H9 (cell line): ENCODE measurements around the gene RPL22. TPM values are rescaled to one million over a fixed set of nuclear protein-coding genes. Genes with fewer than 3 reads are reported as not detected.

Experiments used
- DNase-seq: peaks from one replicate; pipeline ENCODE4 v3.0.0-alpha.2; 2017
- H2AFZ ChIP-seq: one replicate; pipeline ENCODE4 v1.6.1; 2013; ENCODE audit warnings: mild to moderate bottlenecking, low read length, control low read depth, moderate library complexity
- H2AK5ac ChIP-seq: 2 replicates; pipeline ENCODE4 v1.6.1; 2013; ENCODE audit warnings: low read length, control low read depth, mixed read lengths; ENCODE audit not compliant: insufficient read length
- H2BK120ac ChIP-seq: one replicate; pipeline ENCODE4 v1.6.1; 2013; ENCODE audit warnings: low read depth, mild to moderate bottlenecking, low read length, control low read depth, inconsistent platforms; ENCODE audit not compliant: poor library complexity, severe bottlenecking
- H2BK12ac ChIP-seq: 2 replicates; pipeline ENCODE4 v1.6.1; 2013; ENCODE audit warnings: low read length, control low read depth, mixed read lengths, low read depth; ENCODE audit not compliant: insufficient read length
- H2BK15ac ChIP-seq: 2 replicates; pipeline ENCODE4 v1.6.1; 2013; ENCODE audit warnings: low read depth, low read length, control low read depth
- H2BK20ac ChIP-seq: one replicate; pipeline ENCODE4 v1.6.1; 2013; ENCODE audit warnings: low read depth, mild to moderate bottlenecking, low read length, control low read depth, inconsistent platforms; ENCODE audit not compliant: poor library complexity, severe bottlenecking
- H2BK5ac ChIP-seq: 2 replicates; pipeline ENCODE4 v1.6.1; 2013; ENCODE audit warnings: low read length, control low read depth, mixed read lengths; ENCODE audit not compliant: insufficient read length
- H3K14ac ChIP-seq: 2 replicates; pipeline ENCODE4 v1.6.1; 2013; ENCODE audit warnings: low read length, control low read depth; ENCODE audit not compliant: insufficient read depth
- H3K18ac ChIP-seq: 2 replicates; pipeline ENCODE4 v1.6.1; 2013; ENCODE audit warnings: low read depth, mild to moderate bottlenecking, mixed read lengths, low read length, control low read depth; ENCODE audit not compliant: insufficient read length
- H3K23ac ChIP-seq: 2 replicates; pipeline ENCODE4 v1.6.1; 2013; ENCODE audit warnings: low read length, control low read depth, mixed read lengths, low read depth; ENCODE audit not compliant: insufficient read length
- H3K23me2 ChIP-seq: 2 replicates; pipeline ENCODE4 v1.6.1; 2013; ENCODE audit warnings: low read depth, mild to moderate bottlenecking, mixed read lengths, low read length, control low read depth; ENCODE audit not compliant: insufficient read length, poor library complexity, severe bottlenecking
- H3K27ac ChIP-seq: 2 replicates; pipeline ENCODE4 v1.5.1; 2013; ENCODE audit warnings: low read length, control low read depth, mixed read lengths, low read depth; ENCODE audit not compliant: insufficient read length
- H3K27me3 ChIP-seq: 2 replicates; pipeline ENCODE4 v1.6.1; 2013; ENCODE audit warnings: low read length, control low read depth, inconsistent platforms; ENCODE audit not compliant: insufficient read depth
- H3K4ac ChIP-seq: 2 replicates; pipeline ENCODE4 v1.6.1; 2013; ENCODE audit warnings: low read depth, mild to moderate bottlenecking, control low read depth, inconsistent platforms, low read length, moderate library complexity
- H3K4me1 ChIP-seq: 2 replicates; pipeline ENCODE4 v1.6.1; 2013; ENCODE audit warnings: low read length, control low read depth, inconsistent platforms; ENCODE audit not compliant: insufficient read depth
- H3K4me2 ChIP-seq: 2 replicates; pipeline ENCODE4 v1.6.1; 2013; ENCODE audit warnings: low read length, control low read depth, mixed read lengths; ENCODE audit not compliant: insufficient read length, insufficient read depth
- H3K56ac ChIP-seq: 2 replicates; pipeline ENCODE4 v1.6.1; 2013; ENCODE audit warnings: low read depth, mild to moderate bottlenecking, mixed read lengths, low read length, control low read depth; ENCODE audit not compliant: insufficient read length
- H3K79me1 ChIP-seq: 2 replicates; pipeline ENCODE4 v1.6.1; 2013; ENCODE audit warnings: low read depth, mild to moderate bottlenecking, moderate library complexity, low read length, control low read depth, inconsistent platforms; ENCODE audit not compliant: insufficient read depth, poor library complexity, severe bottlenecking
- H3K79me2 ChIP-seq: 2 replicates; pipeline ENCODE4 v1.6.1; 2013; ENCODE audit warnings: low read length, control low read depth, inconsistent platforms; ENCODE audit not compliant: insufficient read depth
- H3K9ac ChIP-seq: 2 replicates; pipeline ENCODE4 v1.6.1; 2013; ENCODE audit warnings: low read length, control low read depth, mixed read lengths; ENCODE audit not compliant: insufficient read length; ENCODE audit errors: extremely low read depth
- H3K9me3 ChIP-seq: one replicate; pipeline ENCODE4 v1.6.1; 2013; ENCODE audit warnings: low read depth, low read length, inconsistent platforms; ENCODE audit not compliant: control insufficient read depth
- H3T11ph ChIP-seq: one replicate; pipeline ENCODE4 v1.6.1; 2013; ENCODE audit warnings: mild to moderate bottlenecking, low read length, control low read depth, inconsistent platforms
- H4K20me1 ChIP-seq: one replicate; pipeline ENCODE4 v1.6.1; 2013; ENCODE audit not compliant: control insufficient read depth, insufficient read length, insufficient read depth
- H4K5ac ChIP-seq: 2 replicates; pipeline ENCODE4 v1.6.1; 2013; ENCODE audit warnings: low read depth, mild to moderate bottlenecking, mixed read lengths, low read length, control low read depth; ENCODE audit not compliant: insufficient read length
- H4K8ac ChIP-seq: replicated peaks from 2 replicates; pipeline ENCODE4 v1.6.1; 2013; ENCODE audit warnings: low read length, control low read depth, mixed read lengths, low read depth; ENCODE audit not compliant: insufficient read length
- H4K91ac ChIP-seq: 2 replicates; pipeline ENCODE4 v1.6.1; 2013; ENCODE audit warnings: low read depth, mild to moderate bottlenecking, moderate library complexity, mixed read lengths, low read length, control low read depth; ENCODE audit not compliant: insufficient read length
- H3K27ac Mint-ChIP-seq, 3 experiments: 2 replicates in 2 of 3; 3 replicates in 1 of 3; pipeline ENCODE4 v1.8.0; 2020 to 2021; ENCODE audit warnings: mixed read lengths in 3 of 3, mild to moderate bottlenecking in 1 of 3, moderate library complexity in 1 of 3
- H3K27me3 Mint-ChIP-seq: 2 replicates; pipeline ENCODE4 v1.8.0; 2021; ENCODE audit warnings: low read depth, mild to moderate bottlenecking, moderate library complexity, mixed read lengths
- H3K36me3 Mint-ChIP-seq, 3 experiments: 2 replicates in 2 of 3; 3 replicates in 1 of 3; pipeline ENCODE4 v1.8.0; 2020 to 2021; ENCODE audit warnings: low read depth in 3 of 3, mixed read lengths in 3 of 3; ENCODE audit not compliant: insufficient read depth in 1 of 3
- H3K4me1 Mint-ChIP-seq, 2 experiments: 2 replicates each; pipeline ENCODE4 v1.8.0; 2020; ENCODE audit warnings: mixed read lengths in 2 of 2
- H3K4me3 Mint-ChIP-seq, 2 experiments: 2 replicates in 1 of 2; 3 replicates in 1 of 2; pipeline ENCODE4 v1.8.0; 2020 to 2021; ENCODE audit warnings: mild to moderate bottlenecking in 2 of 2, mixed read lengths in 2 of 2, moderate library complexity in 1 of 2
- H3K9me3 Mint-ChIP-seq, 2 experiments: 2 replicates in 1 of 2; 3 replicates in 1 of 2; pipeline ENCODE4 v1.8.0; 2020; ENCODE audit warnings: mild to moderate bottlenecking in 2 of 2, mixed read lengths in 2 of 2, moderate library complexity in 1 of 2
- WGBS: extraction: QIAGEN DNeasy Blood & Tissue Kit; methylation state at CpG from one replicate; pipeline ENCODE4 v1.1.7; 2013; ENCODE audit warnings: missing lambda C conversion rate, low lambda C conversion rate, mixed read lengths; ENCODE audit not compliant: insufficient read length; ENCODE audit errors: extremely low coverage; 5-methylcytosine and 5-hydroxymethylcytosine counted together
- total RNA-seq: library from RNA; stranded (reverse); gene quantifications from 2 replicates; pipeline ENCODE4 v1.2.1, GENCODE V29; 2021
- TF ChIP-seq, protein P1 (sequence below): fragments of 200-600 bp; sonication (generic); conservative IDR thresholded peaks from 3 replicates; pipeline ENCODE4 v1.8.0; 2021; ENCODE audit warnings: antibody characterized with exemption, mild to moderate bottlenecking

RPL22 gene
- total RNA-seq, 1 experiment from 2014 or later: 582 TPM

GRCh38 chr1:6154525-6155319 is 44.7 kb downstream of the RPL22 start:
- H3K4me3 Mint-ChIP-seq: no peak overlapping the region
- H4K20me1 ChIP-seq: no peaks in the 10 kb centered on the region
- H3K4me2 ChIP-seq: no peak overlapping the region
- H3K27me3 Mint-ChIP-seq: peaks cover 10% of the 10 kb centered on the region
- no peak overlapping the region for H3T11ph ChIP-seq
- no peaks in the 10 kb centered on the region for H3K79me1 ChIP-seq
- no peak overlapping the region for H2BK120ac ChIP-seq
- H2AK5ac ChIP-seq: no peak overlapping the region
- H3K23ac ChIP-seq: no peak overlapping the region
- H3K27ac Mint-ChIP-seq: no peak overlapping the region
- no peak overlapping the region for H4K5ac ChIP-seq
- no peak overlapping the region for H4K8ac ChIP-seq
- H3K9me3 ChIP-seq: no peaks in the 10 kb centered on the region
- H3K9me3 Mint-ChIP-seq: no peaks in the 10 kb centered on the region
- H3K4me1 ChIP-seq: no peaks in the 10 kb centered on the region
- no peak overlapping the region; the same call in 1 of the 2 replicates for H3K14ac ChIP-seq
- no peak overlapping the region for H2BK5ac ChIP-seq
- peaks cover 11 to 12% of the 10 kb centered on the region in 2 experiments for H3K4me1 Mint-ChIP-seq
- no peak overlapping the region for H4K91ac ChIP-seq
- no peaks in the 10 kb centered on the region for H3K36me3 Mint-ChIP-seq
- no CpG with 5 or more reads among the region's 26 CpGs for WGBS
- H3K56ac ChIP-seq: no peak overlapping the region
- no peak overlapping the region for H2BK15ac ChIP-seq
- H3K27me3 ChIP-seq: no peaks in the 10 kb centered on the region; the same call in 1 of the 2 replicates
- H2BK12ac ChIP-seq: no peak overlapping the region
- H3K23me2 ChIP-seq: peaks cover 5% of the 10 kb centered on the region
- no peak overlapping the region for H3K4ac ChIP-seq
- no peak overlapping the region for H3K27ac ChIP-seq
- no peak overlapping the region for H3K18ac ChIP-seq
- no peak for DNase-seq
- no peak overlapping the region for H2AFZ ChIP-seq
- H2BK20ac ChIP-seq: no peak overlapping the region
- TF ChIP-seq, protein P1, sequence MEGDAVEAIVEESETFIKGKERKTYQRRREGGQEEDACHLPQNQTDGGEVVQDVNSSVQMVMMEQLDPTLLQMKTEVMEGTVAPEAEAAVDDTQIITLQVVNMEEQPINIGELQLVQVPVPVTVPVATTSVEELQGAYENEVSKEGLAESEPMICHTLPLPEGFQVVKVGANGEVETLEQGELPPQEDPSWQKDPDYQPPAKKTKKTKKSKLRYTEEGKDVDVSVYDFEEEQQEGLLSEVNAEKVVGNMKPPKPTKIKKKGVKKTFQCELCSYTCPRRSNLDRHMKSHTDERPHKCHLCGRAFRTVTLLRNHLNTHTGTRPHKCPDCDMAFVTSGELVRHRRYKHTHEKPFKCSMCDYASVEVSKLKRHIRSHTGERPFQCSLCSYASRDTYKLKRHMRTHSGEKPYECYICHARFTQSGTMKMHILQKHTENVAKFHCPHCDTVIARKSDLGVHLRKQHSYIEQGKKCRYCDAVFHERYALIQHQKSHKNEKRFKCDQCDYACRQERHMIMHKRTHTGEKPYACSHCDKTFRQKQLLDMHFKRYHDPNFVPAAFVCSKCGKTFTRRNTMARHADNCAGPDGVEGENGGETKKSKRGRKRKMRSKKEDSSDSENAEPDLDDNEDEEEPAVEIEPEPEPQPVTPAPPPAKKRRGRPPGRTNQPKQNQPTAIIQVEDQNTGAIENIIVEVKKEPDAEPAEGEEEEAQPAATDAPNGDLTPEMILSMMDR: no peak; the same call in 2 of the 3 replicates
- H3K9ac ChIP-seq: no peak overlapping the region
- no peaks in the 10 kb centered on the region for H3K79me2 ChIP-seq
